SK-N-SH (cell line): Measurements from ENCODE around the gene FAM227A. TPM values are rescaled to one million over a fixed set of nuclear protein-coding genes. Genes with fewer than 3 reads are reported as not detected.

ENCODE experiments used
- CTCF ChIA-PET: fragments of 300-600, 350-600 bp; formaldehyde crosslinking; extraction: SDS; loops from one replicate; lab custom pipeline; 2021; lab: Yijun Ruan, JAX
- POLR2A ChIA-PET: fragments of 350-600 bp; sonication (Branson Sonifier 250); formaldehyde crosslinking; extraction: SDS; loops from one replicate; lab custom pipeline; 2020; ENCODE audit warnings: antibody characterized with exemption, inconsistent platforms; lab: Yijun Ruan, JAX
- DNase-seq: peaks from one replicate; pipeline ENCODE4 v3.0.0; 2012
- H2AFZ ChIP-seq: fragments of 200-600 bp; sonication (generic); 2 replicates; pipeline ENCODE4 v1.8.1; 2016; ENCODE audit warnings: antibody characterized with exemption, mild to moderate bottlenecking, low read depth
- H3F3A ChIP-seq: fragments of 200-600 bp; sonication (generic); replicated peaks from 2 replicates; pipeline ENCODE3; 2016; ENCODE audit warnings: antibody characterized with exemption, mild to moderate bottlenecking; ENCODE audit not compliant: insufficient read depth
- H3K27ac ChIP-seq, 2 experiments: fragments of 200-500 bp in 1 of 2; fragments of 200-600 bp in 1 of 2; sonication (Bioruptor generic) in 1 of 2; sonication (generic), shearing (Covaris generic) in 1 of 2; 2 replicates each; pipeline versions ENCODE4 v1.5.1 to v1.6.1; 2014 to 2016; ENCODE audit warnings: low read depth in 2 of 2, inconsistent platforms in 1 of 2, low read length in 1 of 2, mild to moderate bottlenecking in 1 of 2, mixed read lengths in 1 of 2
- H3K27me3 ChIP-seq: fragments of 200-600 bp; sonication (generic), shearing (Covaris generic); 2 replicates; pipeline ENCODE4 v1.6.1; 2016; ENCODE audit warnings: mixed run types; ENCODE audit not compliant: insufficient read depth
- H3K36me3 ChIP-seq, 2 experiments: fragments of 200-500 bp in 1 of 2; fragments of 200-600 bp in 1 of 2; sonication (Bioruptor generic) in 1 of 2; sonication (generic) in 1 of 2; replicated peaks in 1 of 2; 2 replicates each; pipeline versions ENCODE3 to v1.5.1; 2014 to 2016; ENCODE audit warnings: low read length in 1 of 2, mild to moderate bottlenecking in 1 of 2; ENCODE audit not compliant: insufficient read depth in 2 of 2, control insufficient read depth in 1 of 2
- H3K4me1 ChIP-seq, 2 experiments: fragments of 200-500 bp in 1 of 2; fragments of 200-600 bp in 1 of 2; sonication (Bioruptor generic) in 1 of 2; sonication (generic), shearing (Covaris generic) in 1 of 2; 2 replicates each; pipeline versions ENCODE4 v1.5.1 to v1.6.1; 2014 to 2016; ENCODE audit warnings: low read depth in 1 of 2, low read length in 1 of 2, mixed run types in 1 of 2; ENCODE audit not compliant: insufficient read depth in 2 of 2, control insufficient read depth in 1 of 2
- H3K4me2 ChIP-seq: fragments of 200-600 bp; sonication (generic), shearing (Covaris generic); 2 replicates; pipeline ENCODE4 v1.6.1; 2017; ENCODE audit warnings: mixed run types
- H3K4me3 ChIP-seq, 2 experiments: fragments of 200-500 bp in 1 of 2; fragments of 200-600 bp in 1 of 2; sonication (Bioruptor generic) in 1 of 2; sonication (generic), shearing (Covaris generic) in 1 of 2; 2 replicates each; pipeline versions ENCODE4 v1.5.1 to v1.8.1; 2014 to 2016; ENCODE audit warnings: low read depth in 2 of 2, inconsistent platforms in 1 of 2, low read length in 1 of 2, mild to moderate bottlenecking in 1 of 2, mixed read lengths in 1 of 2, moderate library complexity in 1 of 2
- H3K79me2 ChIP-seq: fragments of 200-600 bp; sonication (generic); 2 replicates; pipeline ENCODE4 v1.8.1; 2017; ENCODE audit warnings: mild to moderate bottlenecking; ENCODE audit not compliant: insufficient read depth
- H3K9ac ChIP-seq: fragments of 200-600 bp; sonication (generic); 2 replicates; pipeline ENCODE4 v1.6.1; 2017; ENCODE audit warnings: mixed run types
- H3K9me2 ChIP-seq: fragments of 200-600 bp; sonication (generic); 2 replicates; pipeline ENCODE4 v1.6.1; 2017; ENCODE audit warnings: mixed run types
- H3K9me3 ChIP-seq: fragments of 200-600 bp; sonication (generic); 2 replicates; pipeline ENCODE4 v1.6.1; 2017; ENCODE audit warnings: mixed run types, mild to moderate bottlenecking, moderate library complexity
- H4K20me1 ChIP-seq: fragments of 200-600 bp; sonication (generic); 2 replicates; pipeline ENCODE4 v1.6.1; 2017; ENCODE audit warnings: mild to moderate bottlenecking, mixed run types; ENCODE audit not compliant: insufficient read depth
- CHD2 ChIP-seq: fragments of 150-350 bp; IDR thresholded peaks from 2 replicates; pipeline ENCODE4 v1.6.1; 2018; ENCODE audit warnings: low read length; ENCODE audit not compliant: partially characterized antibody
- CTCF ChIP-seq: fragments of 200-600 bp; sonication (generic); IDR thresholded peaks from 2 replicates; pipeline ENCODE4 v1.6.1; 2017; ENCODE audit warnings: antibody characterized with exemption, mild to moderate bottlenecking, moderate library complexity
- EP300 ChIP-seq, 2 experiments: IDR thresholded peaks; 2 replicates each; pipeline versions ENCODE4 v1.4.0 to v1.6.1; 2012; ENCODE audit warnings: borderline replicate concordance in 1 of 2, low read depth in 1 of 2, low read length in 1 of 2
- EZH2phosphoT487 ChIP-seq: fragments of 200-600 bp; sonication (generic); IDR thresholded peaks from 2 replicates; pipeline ENCODE4 v1.6.1; 2017; ENCODE audit warnings: low read depth, mixed run types, mild to moderate bottlenecking, antibody characterized with exemption, moderate library complexity, borderline replicate concordance
- FOSL2 ChIP-seq: IDR thresholded peaks from 2 replicates; pipeline ENCODE4 v1.4.0; 2012; ENCODE audit warnings: low read depth, mild to moderate bottlenecking, moderate library complexity, borderline replicate concordance
- FOXJ3 ChIP-seq: sonication (generic); formaldehyde crosslinking; IDR thresholded peaks from 2 replicates; pipeline ENCODE4 v1.5.1; 2020; ENCODE audit warnings: mild to moderate bottlenecking, missing genetic modification reagents
- MEF2A ChIP-seq: IDR thresholded peaks from 2 replicates; pipeline ENCODE4 v1.4.0; 2012; ENCODE audit warnings: low read depth, borderline replicate concordance
- RCOR1 ChIP-seq: fragments of 150-350 bp; IDR thresholded peaks from 2 replicates; pipeline ENCODE4 v1.6.1; 2017; ENCODE audit warnings: antibody characterized with exemption, low read length
- RXRA ChIP-seq: IDR thresholded peaks from 2 replicates; pipeline ENCODE4 v1.4.0; 2012; ENCODE audit warnings: low read depth, mild to moderate bottlenecking, borderline replicate concordance
- SMC3 ChIP-seq: IDR thresholded peaks from 2 replicates; pipeline ENCODE4 v1.6.1; 2012; ENCODE audit warnings: low read depth, low read length, improper control_type of control experiment
- TEAD4 ChIP-seq: IDR thresholded peaks from 2 replicates; pipeline ENCODE4 v1.4.0; 2012; ENCODE audit warnings: mild to moderate bottlenecking, borderline replicate concordance; ENCODE audit not compliant: insufficient read depth
- WGBS: methylation state at CpG from one replicate; pipeline ENCODE4 v1.1.6; 2017; ENCODE audit warnings: low lambda C conversion rate; 5-methylcytosine and 5-hydroxymethylcytosine counted together
- polyA plus RNA-seq, 3 experiments: library from polyadenylated mRNA; depleted of rRNA; stranded (reverse); fragments of >200 nt; gene quantifications; 2 replicates each; pipeline ENCODE4 v1.2.3, GENCODE V29; 2012

The FAM227A gene
- polyA plus RNA-seq, 1 of the 3 experiments (the other 2 are of a cell fraction) = 1.2 TPM

GRCh38 chr22:38602166-38602565 lies 54.0 kb downstream of the FAM227A start:
- POLR2A ChIA-PET = no interaction called here
- H3K27ac ChIP-seq = no peak overlapping the region
- H3K4me2 ChIP-seq = no peak overlapping the region
- CTCF ChIA-PET = no interaction called here
- H3K36me3 ChIP-seq = no peaks in the 10 kb centered on the region
- TF ChIP-seq CHD2 (no peak), RXRA (no peak), TEAD4 (no peak), EZH2phosphoT487 (no peak), CTCF (no peak), FOSL2 (no peak), RCOR1 (no peak), SMC3 (no peak), EP300 (IDR thresholded peaks at IDR 0.05; ENCODE audit: borderline replicate concordance in 1 of 2, low read depth in 1 of 2, low read length in 1 of 2) (no peak)
- TF ChIP-seq, all 33 proteins: peak for 0
- Histone ChIP-seq H3K4me3 (no peak overlapping the region), H2AFZ (no peak overlapping the region), H3K9me3 (no peaks in the 10 kb centered on the region), H4K20me1 (no peaks in the 10 kb centered on the region), H3K9me2 (no peaks in the 10 kb centered on the region), H3K4me1 (0 out of 4 replicates have a peak, but pooled peaks cover 0 to 6% of the 10 kb centered on the region in 2 experiments), H3K79me2 (no peaks in the 10 kb centered on the region), H3F3A (no peaks in the 10 kb centered on the region), H3K9ac (no peak overlapping the region), H3K27me3 (no peaks in the 10 kb centered on the region)
- no peak for DNase-seq
- WGBS = 92% methylated on average over 1 of the region's 1 CpG

GRCh38 chr22:38601221-38601764 lies 54.9 kb downstream of the FAM227A start:
- H3K9ac ChIP-seq = no peak overlapping the region
- ChIA-PET CTCF (no interaction called here), POLR2A (no interaction called here)
- H3F3A ChIP-seq = no peaks in the 10 kb centered on the region
- H3K79me2 ChIP-seq = no peaks in the 10 kb centered on the region
- no peak for TF ChIP-seq FOXJ3
- TF ChIP-seq CTCF = no peak
- TF ChIP-seq MEF2A = no peak
- TF ChIP-seq, all 33 proteins: peak for 0
- Histone ChIP-seq H3K36me3 (no peaks in the 10 kb centered on the region), H4K20me1 (no peaks in the 10 kb centered on the region), H2AFZ (no peak overlapping the region), H3K9me2 (no peaks in the 10 kb centered on the region), H3K4me2 (no peak overlapping the region), H3K27ac (no peak overlapping the region), H3K4me1 (0 out of 4 replicates have a peak, but pooled peaks cover 0 to 4% of the 10 kb centered on the region in 2 experiments), H3K4me3 (no peak overlapping the region), H3K27me3 (no peaks in the 10 kb centered on the region), H3K9me3 (no peaks in the 10 kb centered on the region)
- DNase-seq = no peak
- WGBS = 78% methylated on average over 2 of the region's 2 CpGs
